NCI-H2081 treated with DMSO at 0.1 percent for 48 hours (cell line): ENCODE results near the gene TRPM6.

Source experiments
- DNase-seq: peaks from one replicate; lab custom pipeline; 2025; lab: John Stamatoyannopoulos, UW

Gene TRPM6

DNA sequence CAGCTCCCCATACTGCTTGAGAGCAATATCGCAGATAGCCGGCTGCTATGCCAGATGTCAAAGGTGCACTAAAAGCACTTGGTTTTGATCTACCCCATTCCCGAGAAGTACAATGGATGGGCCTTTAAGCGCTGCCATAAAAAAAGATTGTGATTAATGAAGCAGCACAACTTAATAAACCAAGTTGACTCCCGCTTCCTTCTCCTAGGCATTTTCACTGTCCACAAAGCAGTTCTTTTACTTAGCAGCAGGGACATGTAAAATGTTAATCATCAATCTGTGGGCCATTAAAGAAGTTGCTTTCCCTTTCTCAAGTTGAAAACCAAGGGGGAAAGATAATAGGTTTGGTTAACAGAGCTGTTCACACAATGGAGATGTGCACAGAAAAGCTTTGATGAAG is 176.4 kb downstream of the TRPM6 start:
- no peak for DNase-seq

DNA sequence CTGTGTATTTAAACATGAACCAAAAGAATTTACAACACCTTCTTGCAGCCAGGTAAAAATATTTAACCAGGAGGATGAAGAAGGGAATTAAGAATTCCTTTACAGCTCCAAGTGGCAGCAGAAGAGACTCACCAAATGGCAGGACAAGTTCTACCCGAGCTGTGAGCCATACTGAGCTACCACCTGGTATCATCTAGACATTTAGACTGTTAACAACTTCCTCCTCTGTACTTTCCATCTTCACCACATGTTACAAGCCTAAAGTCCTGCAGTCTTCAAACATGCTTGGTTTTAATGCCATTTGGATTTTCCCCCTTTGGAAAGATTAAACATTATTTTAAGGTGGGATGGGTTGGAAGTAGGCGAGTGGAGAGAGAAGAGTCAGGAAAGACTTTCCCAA is 190.2 kb downstream of the TRPM6 start:
- no peak for DNase-seq

DNA sequence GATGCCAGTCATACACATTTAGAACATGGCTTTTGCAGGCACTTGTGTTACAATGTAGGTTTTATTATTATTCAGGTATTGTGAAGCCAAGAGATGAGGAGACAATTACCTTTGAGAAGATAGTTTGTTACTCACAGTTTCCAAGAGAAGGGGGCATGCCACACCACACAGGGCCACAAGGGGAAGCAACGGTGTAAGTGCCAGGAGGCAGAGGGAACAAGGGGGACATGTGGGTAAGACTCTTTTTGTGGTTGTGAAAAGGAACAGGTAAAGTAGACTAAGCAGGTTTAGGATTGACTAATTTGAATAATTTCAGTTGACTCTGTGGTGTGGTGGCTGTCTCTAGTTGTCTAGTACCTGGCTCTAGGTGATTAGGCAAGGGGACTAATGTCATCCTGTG is 191.2 kb downstream of the TRPM6 start:
- DNase-seq, result no peak

DNA sequence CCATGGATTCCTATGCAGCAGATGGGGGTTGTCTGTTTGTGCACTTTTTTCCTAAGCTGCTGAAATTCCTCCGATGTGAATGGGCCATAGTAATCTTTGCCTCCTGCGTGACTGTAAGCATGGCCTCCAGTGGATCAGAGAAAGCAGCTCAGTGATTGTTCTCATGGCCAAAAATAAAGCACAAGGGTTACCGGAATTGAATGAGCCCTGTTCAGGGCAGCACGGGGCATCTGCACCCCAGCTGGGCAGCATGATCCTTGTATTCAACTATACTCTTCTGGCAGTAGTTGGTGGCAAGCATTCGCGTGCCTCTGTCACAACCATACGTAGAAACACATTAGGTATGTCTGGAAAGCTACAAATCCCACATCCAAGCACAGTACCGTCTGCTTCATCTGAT is 196.7 kb downstream of the TRPM6 start:
- DNase-seq, result no peak

DNA sequence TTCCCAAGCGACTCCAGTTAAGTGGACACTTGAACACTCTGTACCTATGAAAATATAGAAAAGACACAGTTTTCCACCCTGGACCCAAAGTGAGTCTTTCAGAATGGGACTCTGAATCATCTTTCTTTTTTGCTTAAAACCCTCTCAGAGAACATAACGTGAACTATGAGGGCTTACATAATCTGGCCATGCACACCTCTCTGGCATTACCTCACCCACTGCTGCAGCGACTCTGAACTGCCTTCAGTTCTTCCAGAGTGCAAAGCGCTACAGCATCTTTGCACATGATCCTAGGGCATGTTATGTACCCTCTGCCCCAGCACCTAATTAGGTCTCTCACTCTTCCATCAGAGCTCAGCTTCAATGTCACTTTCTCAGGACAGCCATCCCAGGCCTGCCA is 204.4 kb downstream of the TRPM6 start:
- DNase-seq, result no peak

DNA sequence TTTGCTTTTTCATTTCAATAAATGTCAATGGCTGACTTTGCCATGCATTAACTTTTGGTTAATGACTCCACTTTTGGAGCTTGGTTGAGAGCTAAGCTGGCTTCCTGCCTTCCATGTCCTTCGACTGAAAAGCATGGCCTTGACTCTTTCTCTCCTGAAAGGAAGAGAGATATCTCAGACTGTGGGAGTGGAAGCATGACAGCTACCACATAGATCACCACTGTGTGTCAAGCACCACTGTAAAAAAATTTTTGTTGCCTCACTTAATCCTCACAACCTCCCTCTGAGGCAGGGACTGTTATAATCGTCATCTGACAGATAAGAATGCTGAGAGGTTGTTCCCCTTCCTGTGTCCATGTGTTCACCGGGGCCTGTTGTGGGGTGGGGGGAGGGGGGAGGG is 205.8 kb downstream of the TRPM6 start:
- no peak for DNase-seq

DNA sequence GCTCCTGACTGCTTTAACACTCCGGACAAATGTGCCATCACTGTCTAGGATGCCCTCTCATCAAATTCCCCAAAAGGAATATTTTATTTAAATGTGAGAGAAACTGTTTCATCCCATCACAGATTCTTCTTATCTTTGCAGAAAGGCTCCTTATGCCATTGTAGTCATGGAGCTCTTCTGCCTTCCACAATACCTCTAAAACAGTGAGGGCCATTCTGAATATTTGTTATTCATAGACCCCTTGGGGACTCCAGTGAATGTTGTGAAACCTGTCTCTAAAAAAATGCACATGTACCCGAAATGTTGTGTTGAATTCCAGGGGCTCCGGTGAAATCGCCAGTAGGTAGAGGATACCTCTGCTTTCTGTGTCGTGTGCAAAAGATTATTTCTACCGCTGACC is 213.6 kb downstream of the TRPM6 start:
- no peak for DNase-seq
